H1 (cell line): ENCODE measurements around the gene CCDC24.

Experiments used
- EZH2 ChIP-seq: fragments of 200-600 bp; sonication (generic); IDR thresholded peaks from 2 replicates; pipeline ENCODE4 v1.7.1; 2012; ENCODE audit warnings: low read depth, mild to moderate bottlenecking, moderate library complexity, low read length, inconsistent platforms; ENCODE audit not compliant: severe bottlenecking
- TF ChIP-seq, protein P1 (sequence below), 3 experiments: IDR thresholded peaks; 1 replicate in 2 of 3; 2 replicates in 1 of 3; pipeline versions ENCODE4 v1.5.1 to v1.6.1; 2011; ENCODE audit warnings: low read length in 3 of 3, mild to moderate bottlenecking in 3 of 3, inconsistent platforms in 2 of 3, low read depth in 1 of 3, moderate library complexity in 1 of 3; ENCODE audit not compliant: insufficient read depth in 1 of 3; ENCODE audit errors: control extremely low read depth in 1 of 3

DNA sequence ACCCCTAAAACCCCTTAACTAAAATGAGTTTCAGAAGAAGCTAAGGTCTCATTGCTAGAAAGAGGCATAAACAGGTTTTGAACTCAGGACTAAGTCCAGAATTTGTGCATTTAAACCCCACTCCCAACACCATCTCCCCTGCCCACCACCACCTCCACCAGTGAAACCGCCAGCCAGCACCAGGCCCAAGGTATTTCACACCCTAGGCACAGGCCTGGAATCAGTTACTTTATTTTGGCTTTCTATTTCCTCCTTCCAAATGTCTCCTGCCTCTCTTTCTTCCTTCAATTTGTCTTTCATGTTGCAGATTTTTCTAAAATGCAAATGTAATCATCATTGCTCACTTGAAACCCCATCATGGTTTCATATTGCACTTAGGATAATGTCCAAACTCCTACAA, 46.5 kb upstream of the CCDC24 start:
- TF ChIP-seq EZH2: no peak
- TF ChIP-seq, protein P1, sequence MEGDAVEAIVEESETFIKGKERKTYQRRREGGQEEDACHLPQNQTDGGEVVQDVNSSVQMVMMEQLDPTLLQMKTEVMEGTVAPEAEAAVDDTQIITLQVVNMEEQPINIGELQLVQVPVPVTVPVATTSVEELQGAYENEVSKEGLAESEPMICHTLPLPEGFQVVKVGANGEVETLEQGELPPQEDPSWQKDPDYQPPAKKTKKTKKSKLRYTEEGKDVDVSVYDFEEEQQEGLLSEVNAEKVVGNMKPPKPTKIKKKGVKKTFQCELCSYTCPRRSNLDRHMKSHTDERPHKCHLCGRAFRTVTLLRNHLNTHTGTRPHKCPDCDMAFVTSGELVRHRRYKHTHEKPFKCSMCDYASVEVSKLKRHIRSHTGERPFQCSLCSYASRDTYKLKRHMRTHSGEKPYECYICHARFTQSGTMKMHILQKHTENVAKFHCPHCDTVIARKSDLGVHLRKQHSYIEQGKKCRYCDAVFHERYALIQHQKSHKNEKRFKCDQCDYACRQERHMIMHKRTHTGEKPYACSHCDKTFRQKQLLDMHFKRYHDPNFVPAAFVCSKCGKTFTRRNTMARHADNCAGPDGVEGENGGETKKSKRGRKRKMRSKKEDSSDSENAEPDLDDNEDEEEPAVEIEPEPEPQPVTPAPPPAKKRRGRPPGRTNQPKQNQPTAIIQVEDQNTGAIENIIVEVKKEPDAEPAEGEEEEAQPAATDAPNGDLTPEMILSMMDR (IDR thresholded peaks at IDR 0.05; ENCODE audit: control extremely low read depth in 1 of 3, insufficient read depth in 1 of 3, low read depth in 1 of 3, low read length in 3 of 3): no peak
